ENCODE measurements around the gene SLC1A2.

The SLC1A2 gene

DNA sequence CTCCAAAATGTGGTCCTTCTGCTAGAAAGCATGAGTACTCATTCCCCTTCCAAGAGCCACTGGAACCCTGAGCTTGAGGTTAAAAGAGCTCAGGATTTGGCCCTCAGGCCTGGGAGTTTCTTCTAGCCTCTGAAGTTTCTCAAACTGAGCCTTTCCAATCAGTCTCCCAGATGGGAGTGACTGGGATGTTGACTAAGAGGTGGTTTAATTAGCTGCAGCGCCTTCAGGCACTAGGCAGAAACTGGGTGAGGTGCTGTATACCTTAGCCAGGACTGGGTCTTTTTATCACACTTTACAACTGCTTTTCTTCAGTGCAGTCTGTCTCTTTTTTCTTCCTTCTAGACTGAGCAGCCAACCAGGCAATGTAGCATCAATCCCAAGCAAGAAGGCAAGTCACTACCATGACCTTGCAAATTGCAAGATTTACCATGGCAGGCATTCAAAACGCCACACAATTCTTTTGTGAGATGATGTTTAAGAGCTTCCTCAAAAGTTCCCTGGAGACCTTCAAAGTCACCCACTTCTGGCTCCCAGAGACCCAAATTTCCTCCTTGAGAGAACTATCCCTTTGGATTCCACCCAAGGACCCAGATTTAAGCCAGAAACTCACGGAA, 93.0 kb downstream of the SLC1A2 start:
- H3K4me3 ChIP-seq (ENCODE audit: low read depth, low read length): no peak overlapping the region
- ChIA-PET CTCF (interaction anchor here (1.7 kb wide), 1 partner anchor 10 kb away, joined by 5 read pairs; no protein-coding TSS in a partner anchor), POLR2A (no interaction called here)
- no peak for TF ChIP-seq CTCF (IDR thresholded peaks at IDR 0.05; ENCODE audit: insufficient read depth, low read length, missing control alignments)
- DNase-seq (ENCODE audit: low read depth, low spot score): no peak

- no peak overlapping the region for H3K4me3 ChIP-seq (ENCODE audit: low read depth, low read length)
- ChIA-PET CTCF (no interaction called here), POLR2A (interaction anchor here (1.2 kb wide), 1 partner anchor 12 kb away, joined by 3 read pairs; no protein-coding TSS in a partner anchor)
- TF ChIP-seq CTCF (IDR thresholded peaks at IDR 0.05; ENCODE audit: insufficient read depth, low read length, missing control alignments): no peak
- no peak for DNase-seq (ENCODE audit: low read depth, low spot score)
Observed at GRCh38 chr11:35324981-35325380, 94.4 kb downstream of the SLC1A2 start.

DNA sequence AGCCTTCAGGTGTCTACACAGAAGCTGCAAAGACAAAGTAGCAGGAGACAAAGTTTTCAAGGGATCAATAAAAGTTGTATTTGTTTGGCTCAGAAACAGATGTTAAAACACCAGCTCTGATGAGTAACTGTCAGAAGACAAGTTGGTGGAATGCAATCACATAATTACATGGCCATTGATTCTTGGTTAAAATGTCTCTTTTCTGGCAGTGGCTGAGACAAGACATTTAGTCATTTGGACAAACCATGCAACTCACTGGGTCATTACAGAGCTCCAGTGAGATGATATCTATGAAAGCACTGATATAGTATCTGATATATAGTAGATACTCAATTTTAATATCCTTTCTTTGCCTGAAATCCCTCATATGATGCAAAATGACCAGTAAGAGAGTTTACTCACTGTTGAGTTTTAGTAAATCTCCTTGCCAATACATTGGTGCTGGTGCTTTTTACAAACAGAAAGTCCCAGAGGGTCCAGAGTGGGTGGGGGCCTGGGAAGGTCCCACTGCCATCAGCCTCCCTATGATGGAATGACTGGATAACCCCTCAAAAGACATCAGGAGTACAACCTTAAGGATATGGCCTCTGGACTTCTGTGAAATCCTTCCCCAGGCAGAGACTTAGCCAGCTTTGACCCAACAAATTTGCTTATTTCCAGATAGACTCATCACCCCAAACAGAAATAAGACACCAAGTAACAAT, 95.0 kb downstream of the SLC1A2 start:
- ChIA-PET CTCF (interaction anchor here (1.1 to 1.8 kb wide), 3 partner anchors 10 to 157 kb away, joined by 3 to 5 read pairs (median 3); no protein-coding TSS in a partner anchor), POLR2A (interaction anchor here (1.2 kb wide), 1 partner anchor 13 kb away, joined by 3 read pairs; no protein-coding TSS in a partner anchor)
- TF ChIP-seq CTCF (IDR thresholded peaks at IDR 0.05; ENCODE audit: insufficient read depth, low read length, missing control alignments): no peak
- DNase-seq (ENCODE audit: low read depth, low spot score): no peak
- no peak overlapping the region for H3K4me3 ChIP-seq (ENCODE audit: low read depth, low read length)

DNA sequence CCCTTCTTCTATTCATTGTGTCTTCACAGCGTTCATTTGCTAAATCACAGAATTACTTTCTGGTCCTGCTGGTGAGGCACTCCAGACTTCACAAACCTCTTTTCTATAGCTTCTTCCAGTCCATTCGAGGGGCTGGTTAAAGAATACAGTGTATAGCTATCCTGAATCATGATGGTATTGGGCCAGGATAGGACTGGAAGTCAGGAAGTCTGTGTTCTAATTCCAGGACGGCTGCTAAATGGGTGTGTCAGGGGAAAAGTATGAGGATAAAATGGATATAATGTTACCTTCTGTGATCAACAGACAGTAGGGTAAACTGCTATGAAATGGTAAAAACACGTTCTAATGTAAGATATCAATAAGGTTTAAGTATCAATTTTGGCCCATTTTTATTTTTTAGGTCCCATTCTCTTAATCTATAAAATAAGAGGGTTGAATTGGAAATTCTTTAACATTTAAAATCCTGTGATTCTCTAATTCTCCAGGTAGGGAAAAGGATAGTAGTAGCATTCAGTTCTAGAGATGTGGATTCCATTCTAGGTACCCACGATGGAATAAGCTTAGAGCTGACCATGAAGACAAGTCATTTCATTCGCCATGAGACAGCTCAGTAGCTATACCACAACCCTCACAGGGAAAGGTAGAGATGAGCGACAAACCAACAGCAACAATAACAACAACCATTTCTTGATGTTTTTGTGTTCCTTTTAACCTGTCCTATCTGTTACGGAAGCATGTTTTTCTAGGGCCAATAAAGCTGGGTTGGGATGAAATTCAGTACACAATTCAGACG, 96.1 kb downstream of the SLC1A2 start:
- POLR2A ChIA-PET: no interaction called here
- DNase-seq (ENCODE audit: low read depth, low spot score): no peak
- H3K4me3 ChIP-seq (ENCODE audit: low read depth, low read length): no peak overlapping the region
- CTCF ChIA-PET: interaction anchor here (1.1 to 1.8 kb wide), 3 partner anchors 11 to 156 kb away, joined by 3 to 5 read pairs (median 3); no protein-coding TSS in a partner anchor
- TF ChIP-seq CTCF (IDR thresholded peaks at IDR 0.05; ENCODE audit: insufficient read depth, low read length, missing control alignments): no peak

DNA sequence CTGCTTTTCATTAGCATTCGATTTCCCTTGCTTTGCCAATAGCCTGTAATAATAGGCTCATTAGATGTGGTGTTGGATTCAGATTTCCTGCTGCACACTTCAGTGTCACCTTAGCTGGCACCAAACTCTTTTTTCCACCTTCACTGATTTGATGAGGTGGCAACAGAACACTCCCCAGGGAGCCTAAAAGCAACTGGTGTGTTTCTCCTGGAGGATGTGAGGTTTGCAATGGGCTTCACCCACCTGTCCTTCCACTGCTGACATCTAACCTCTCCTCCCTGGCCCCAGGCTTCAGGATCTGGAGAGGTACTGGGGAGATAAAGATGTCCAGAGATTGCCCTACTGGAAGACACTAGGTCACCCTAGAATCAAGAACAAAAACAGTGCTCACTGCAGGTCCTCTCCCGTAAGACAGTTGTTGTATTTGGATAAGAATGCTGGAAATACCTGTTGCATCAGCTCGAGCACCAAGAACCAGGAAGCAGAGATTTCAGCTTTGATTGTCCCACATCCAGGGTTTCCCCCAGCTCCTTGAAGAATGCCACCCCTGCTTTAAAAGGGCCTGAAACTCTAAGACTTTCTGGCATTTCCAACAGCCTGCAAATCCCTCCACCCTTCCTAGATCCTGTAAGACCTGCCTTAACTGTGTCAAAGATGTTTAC, 96.9 kb downstream of the SLC1A2 start:
- CTCF ChIA-PET: no interaction called here
- POLR2A ChIA-PET: interaction anchor here (1.8 kb wide), 1 partner anchor 14 kb away, joined by 7 read pairs; no protein-coding TSS in a partner anchor
- no peak for DNase-seq (ENCODE audit: low read depth, low spot score)
- no peak for TF ChIP-seq CTCF (IDR thresholded peaks at IDR 0.05; ENCODE audit: insufficient read depth, low read length, missing control alignments)
- no peak overlapping the region for H3K4me3 ChIP-seq (ENCODE audit: low read depth, low read length)
